ENCODE measurements around the gene HLF.

DNA sequence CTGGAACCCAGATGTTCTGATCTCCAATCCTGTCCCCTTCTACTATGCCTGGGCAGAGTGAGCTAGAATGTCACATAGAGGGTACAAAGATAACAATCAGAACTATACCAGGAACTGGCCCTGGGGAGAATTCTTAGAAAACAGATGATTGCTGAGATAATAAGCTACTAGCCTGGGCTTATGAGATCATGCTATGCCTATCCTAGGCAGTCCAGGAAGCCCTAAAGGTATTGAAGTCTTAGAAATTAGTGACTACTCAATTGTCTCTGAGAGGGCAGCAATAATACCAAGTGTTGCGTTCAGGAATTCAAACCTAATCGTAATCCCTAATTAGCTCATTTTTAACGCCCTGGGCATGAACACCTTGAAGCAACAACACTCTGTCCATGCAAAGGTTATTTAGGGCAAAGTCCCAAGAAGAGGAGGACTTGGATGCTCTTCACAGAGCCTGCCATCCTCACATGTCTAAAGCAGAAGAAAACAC is 79.8 kb downstream of the HLF start:
- TF ChIP-seq EP300 (IDR thresholded peaks at IDR 0.05) (no peak), CTCF (IDR thresholded peaks at IDR 0.05) (no peak), POLR2A (IDR thresholded peaks at IDR 0.05; ENCODE audit: low read depth) (no peak), POLR2AphosphoS5 (IDR thresholded peaks at IDR 0.05) (no peak)
